Measurements from ENCODE around the gene PACRG.

- no peak for TF ChIP-seq CTCF (IDR thresholded peaks at IDR 0.05; ENCODE audit: insufficient read depth, low read length, poor library complexity, severe bottlenecking)
- no peak for TF ChIP-seq EZH2phosphoT487 (conservative IDR thresholded peaks at IDR 0.05; ENCODE audit: low read length)
Observed at GRCh38 chr6:163263998-163264661, 536.4 kb downstream of the PACRG start.
